GM12873 (cell line): ENCODE results near the gene RAB11FIP4.
A peak's percentile ranks its signal among the peaks of the same experiment; 100 is the strongest.

Source experiments
- TF ChIP-seq, protein P1 (sequence below): IDR thresholded peaks from 2 replicates; pipeline ENCODE4 v1.5.1; 2012; ENCODE audit warnings: low read depth, mild to moderate bottlenecking, moderate library complexity, low read length, control low read depth; ENCODE audit not compliant: insufficient read depth; ENCODE audit errors: missing control alignments

Gene RAB11FIP4

DNA sequence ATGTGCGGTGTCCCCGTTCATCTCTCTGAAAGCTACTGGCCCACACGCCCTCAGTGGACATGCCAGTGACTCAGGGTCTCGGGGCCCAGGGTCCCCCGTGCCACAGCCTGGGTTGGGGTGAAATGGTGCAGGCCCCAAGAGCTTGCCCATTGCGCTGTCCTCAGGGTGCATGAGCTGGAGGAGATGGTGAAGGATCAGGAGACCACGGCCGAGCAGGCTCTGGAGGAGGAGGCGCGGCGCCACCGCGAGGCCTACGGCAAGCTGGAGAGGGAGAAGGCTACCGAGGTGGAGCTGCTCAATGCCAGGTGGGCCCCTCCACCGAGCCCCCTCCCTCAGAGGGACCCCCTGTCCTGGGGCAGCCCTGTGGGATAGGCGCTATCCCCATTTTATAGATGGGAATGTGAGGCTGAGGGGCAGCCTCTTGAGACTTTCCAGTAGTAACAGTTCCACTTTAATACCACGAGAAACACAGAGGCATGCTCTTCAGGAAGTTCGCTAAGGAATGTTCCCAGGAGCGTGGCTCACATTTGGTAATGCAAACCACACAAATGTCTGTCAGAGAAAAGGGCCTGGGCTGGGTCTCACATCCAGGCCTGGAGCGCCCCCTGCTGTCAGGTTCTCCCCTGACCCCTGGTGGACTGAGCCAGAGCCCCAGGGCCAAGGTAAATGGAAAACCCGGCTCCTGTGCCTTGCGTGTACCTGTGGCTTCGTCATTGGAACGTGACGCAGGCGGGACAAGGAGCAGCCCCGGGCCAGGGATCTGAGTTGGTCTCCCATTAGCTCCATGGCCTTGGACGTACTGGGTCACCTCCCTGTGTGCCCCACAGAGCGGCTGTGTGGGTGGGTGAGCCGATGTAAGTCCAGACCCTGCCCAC, 133.7 kb downstream of the RAB11FIP4 start:
- TF ChIP-seq, protein P1, sequence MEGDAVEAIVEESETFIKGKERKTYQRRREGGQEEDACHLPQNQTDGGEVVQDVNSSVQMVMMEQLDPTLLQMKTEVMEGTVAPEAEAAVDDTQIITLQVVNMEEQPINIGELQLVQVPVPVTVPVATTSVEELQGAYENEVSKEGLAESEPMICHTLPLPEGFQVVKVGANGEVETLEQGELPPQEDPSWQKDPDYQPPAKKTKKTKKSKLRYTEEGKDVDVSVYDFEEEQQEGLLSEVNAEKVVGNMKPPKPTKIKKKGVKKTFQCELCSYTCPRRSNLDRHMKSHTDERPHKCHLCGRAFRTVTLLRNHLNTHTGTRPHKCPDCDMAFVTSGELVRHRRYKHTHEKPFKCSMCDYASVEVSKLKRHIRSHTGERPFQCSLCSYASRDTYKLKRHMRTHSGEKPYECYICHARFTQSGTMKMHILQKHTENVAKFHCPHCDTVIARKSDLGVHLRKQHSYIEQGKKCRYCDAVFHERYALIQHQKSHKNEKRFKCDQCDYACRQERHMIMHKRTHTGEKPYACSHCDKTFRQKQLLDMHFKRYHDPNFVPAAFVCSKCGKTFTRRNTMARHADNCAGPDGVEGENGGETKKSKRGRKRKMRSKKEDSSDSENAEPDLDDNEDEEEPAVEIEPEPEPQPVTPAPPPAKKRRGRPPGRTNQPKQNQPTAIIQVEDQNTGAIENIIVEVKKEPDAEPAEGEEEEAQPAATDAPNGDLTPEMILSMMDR, result peak; percentile 92

DNA sequence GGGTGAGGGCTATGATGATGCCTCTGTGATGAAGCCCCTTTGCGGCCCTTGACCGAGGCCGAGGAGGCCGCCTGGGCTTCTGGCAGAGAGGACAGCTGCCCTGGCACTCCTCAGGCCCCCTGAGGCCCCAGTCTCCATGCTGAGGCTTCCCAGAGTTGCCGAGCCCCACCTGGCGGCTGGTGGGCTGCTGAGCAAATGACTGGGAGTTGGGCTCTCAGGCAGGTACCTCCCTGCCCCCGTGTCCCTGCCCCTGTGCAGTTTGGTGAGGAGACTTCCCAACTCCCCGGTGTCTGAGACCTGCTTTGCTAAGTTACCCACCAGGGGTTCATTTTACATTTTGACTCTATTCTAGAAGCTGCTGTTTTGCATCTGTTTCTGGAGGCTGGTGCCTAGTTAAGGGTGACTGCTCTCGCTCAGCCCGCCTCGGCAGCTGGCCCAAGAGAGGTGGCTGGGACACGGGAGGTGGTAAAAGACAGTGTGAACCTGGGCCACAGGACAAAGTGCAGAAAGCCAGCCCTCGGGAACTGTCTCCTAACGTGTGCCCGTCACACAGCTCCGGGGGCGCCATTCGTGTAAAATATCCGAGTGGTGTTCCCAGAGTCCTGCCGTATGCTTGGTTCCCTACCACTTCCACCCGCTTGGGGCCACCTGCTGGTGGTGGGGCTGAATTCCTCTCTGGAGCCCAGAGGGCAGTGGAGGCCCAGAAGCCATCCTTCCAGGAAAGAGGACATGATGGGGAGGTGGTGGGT, 134.5 kb downstream of the RAB11FIP4 start:
- TF ChIP-seq, protein P1, result peak; percentile 35

DNA sequence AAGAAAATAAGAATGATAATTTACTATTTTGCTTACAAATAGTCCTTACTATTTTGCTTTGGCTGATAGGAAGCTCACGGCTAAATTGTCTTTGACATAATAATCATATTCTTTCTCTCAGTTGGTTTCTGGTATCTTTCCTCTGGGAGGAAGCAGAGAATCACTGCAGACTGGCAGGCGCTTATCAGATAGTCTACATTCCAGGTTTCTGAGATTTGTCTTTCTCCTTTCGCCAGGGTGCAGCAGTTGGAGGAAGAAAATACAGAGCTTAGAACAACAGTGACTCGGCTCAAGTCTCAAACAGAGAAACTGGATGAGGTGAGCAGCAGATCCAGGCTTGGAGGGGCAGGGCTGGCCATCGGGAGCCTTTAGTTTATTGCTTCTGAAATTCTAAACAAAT, 136.1 kb downstream of the RAB11FIP4 start:
- TF ChIP-seq, protein P1, result no peak

DNA sequence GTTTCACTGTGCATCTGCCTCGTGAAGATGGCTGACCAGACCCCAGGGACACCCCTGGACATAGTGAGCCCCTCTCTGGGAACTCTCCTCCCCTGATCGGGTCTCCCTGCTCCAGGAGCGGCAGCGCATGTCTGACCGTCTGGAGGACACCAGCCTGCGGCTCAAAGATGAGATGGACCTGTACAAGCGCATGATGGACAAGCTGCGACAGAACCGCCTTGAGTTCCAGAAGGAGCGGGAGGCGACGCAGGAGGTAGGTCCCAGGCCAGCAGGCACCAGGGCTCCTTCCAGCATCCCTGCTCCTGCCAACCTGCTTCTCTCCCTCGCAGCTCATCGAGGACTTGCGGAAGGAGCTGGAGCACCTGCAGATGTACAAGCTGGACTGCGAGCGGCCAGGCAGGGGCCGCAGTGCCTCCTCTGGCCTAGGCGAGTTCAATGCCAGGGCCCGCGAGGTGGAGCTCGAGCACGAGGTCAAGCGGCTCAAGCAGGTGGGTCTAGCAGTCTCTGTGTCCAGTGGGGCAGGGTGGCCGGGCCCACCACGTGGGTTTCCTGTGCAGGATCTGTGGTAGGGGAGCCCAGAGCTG, 136.9 kb downstream of the RAB11FIP4 start:
- TF ChIP-seq, protein P1, result no peak

DNA sequence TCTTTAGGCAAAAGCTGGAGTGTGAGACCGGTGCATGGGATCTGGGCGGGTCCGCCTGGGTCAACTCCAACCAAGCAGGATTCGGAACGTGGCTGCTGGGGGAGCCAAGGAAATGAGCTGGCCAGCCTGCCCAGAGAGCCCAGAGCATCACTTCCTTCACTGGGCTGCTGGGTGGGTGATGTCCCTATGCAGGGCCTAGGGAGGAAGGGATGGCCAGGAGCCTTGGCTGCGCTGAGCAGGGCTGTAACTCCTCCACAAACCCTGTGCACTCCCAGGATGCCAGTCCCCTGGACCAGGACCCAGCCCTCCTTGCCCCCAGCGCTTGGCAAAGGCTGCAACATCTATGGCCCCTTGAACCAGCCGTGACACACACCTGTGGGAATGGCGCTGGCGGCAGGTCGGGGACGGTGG, 138.4 kb downstream of the RAB11FIP4 start:
- TF ChIP-seq, protein P1, result no peak

DNA sequence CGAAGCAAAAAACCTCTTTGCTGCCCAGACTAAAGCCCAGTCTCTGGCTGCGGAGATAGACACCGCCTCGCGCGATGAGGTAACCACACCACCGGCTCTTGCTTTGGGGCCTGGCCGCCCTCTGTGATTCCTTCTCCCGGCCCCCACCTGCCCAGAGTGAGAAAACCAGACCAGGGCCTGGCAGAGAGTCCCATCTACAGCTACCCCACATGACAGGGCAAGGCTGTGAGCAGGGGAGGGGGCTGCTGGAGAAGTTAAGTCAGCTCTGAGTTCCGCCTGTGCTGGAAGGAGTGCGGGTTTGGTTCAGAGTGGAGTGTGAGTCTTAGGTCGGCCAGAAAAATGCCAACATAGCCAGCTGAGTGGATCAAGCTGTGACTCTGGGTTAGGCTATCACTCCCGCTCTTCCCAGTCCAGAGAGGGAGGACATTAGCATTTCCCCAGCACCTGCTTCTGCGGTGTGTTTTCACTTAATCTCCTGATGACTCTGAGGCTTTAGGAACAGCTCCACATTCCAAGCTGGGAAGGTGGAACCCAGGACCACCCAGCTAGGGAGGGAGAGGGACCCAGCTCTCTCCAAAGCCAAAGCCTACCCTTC, 139.0 kb downstream of the RAB11FIP4 start:
- TF ChIP-seq, protein P1, result no peak
